ENCODE data around the gene JDP2. TPM values are rescaled to one million over a fixed set of nuclear protein-coding genes. Genes with fewer than 3 reads are reported as not detected.
A peak's percentile ranks its signal among the peaks of the same experiment; 100 is the strongest.

The JDP2 gene
- total RNA-seq, 1 experiment from 2014 or later = 45.3 TPM

DNA sequence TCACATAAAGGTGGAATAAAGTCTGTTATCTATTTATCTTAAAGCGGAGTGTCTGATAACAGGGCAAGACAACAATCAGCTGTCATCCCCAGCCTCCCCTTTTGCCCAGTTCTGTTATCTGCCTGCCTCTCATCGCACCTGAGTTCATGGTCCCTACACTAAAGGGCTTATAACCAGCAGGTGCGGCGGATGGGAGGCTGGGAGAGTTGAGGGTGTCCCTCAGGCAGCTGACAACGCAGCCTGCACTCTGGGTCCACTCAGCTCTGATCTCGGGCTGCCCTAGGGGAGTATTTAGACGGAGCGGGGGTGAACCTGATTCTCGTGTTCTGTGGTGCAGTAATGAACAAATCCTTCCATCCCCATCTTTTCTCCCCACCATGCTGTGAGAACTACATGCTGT lies 34.0 kb upstream of the JDP2 start:
- no TSS peak for BruUV-seq (replicated peaks)
- TF ChIP-seq, protein P1, sequence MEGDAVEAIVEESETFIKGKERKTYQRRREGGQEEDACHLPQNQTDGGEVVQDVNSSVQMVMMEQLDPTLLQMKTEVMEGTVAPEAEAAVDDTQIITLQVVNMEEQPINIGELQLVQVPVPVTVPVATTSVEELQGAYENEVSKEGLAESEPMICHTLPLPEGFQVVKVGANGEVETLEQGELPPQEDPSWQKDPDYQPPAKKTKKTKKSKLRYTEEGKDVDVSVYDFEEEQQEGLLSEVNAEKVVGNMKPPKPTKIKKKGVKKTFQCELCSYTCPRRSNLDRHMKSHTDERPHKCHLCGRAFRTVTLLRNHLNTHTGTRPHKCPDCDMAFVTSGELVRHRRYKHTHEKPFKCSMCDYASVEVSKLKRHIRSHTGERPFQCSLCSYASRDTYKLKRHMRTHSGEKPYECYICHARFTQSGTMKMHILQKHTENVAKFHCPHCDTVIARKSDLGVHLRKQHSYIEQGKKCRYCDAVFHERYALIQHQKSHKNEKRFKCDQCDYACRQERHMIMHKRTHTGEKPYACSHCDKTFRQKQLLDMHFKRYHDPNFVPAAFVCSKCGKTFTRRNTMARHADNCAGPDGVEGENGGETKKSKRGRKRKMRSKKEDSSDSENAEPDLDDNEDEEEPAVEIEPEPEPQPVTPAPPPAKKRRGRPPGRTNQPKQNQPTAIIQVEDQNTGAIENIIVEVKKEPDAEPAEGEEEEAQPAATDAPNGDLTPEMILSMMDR (IDR thresholded peaks at IDR 0.05; ENCODE audit: unreplicated experiment) = no peak
- intact Hi-C loops (cut with micrococcal nuclease) = no loop called here
- no peak overlapping the region for H3K4me3 Mint-ChIP-seq (ENCODE audit: unreplicated experiment)
- H3K27ac Mint-ChIP-seq (ENCODE audit: low read depth, unreplicated experiment) = no peak overlapping the region
- H3K4me1 Mint-ChIP-seq (ENCODE audit: insufficient read depth, unreplicated experiment) = no peaks in the 10 kb centered on the region
- no peaks in the 10 kb centered on the region for H3K9me3 Mint-ChIP-seq (ENCODE audit: unreplicated experiment)
- ChIA-PET POLR2A (no interaction called here), CTCF (interaction anchor here (0.9 kb wide), 1 partner anchor 85 kb away, joined by 3 read pairs; no protein-coding TSS in a partner anchor)
- no peak for DNase-seq (ENCODE audit: unreplicated experiment)
- no peaks in the 10 kb centered on the region for H3K36me3 Mint-ChIP-seq (ENCODE audit: insufficient read depth, unreplicated experiment)
- peaks cover 11% of the 10 kb centered on the region for H3K27me3 Mint-ChIP-seq (ENCODE audit: insufficient read depth, unreplicated experiment)

DNA sequence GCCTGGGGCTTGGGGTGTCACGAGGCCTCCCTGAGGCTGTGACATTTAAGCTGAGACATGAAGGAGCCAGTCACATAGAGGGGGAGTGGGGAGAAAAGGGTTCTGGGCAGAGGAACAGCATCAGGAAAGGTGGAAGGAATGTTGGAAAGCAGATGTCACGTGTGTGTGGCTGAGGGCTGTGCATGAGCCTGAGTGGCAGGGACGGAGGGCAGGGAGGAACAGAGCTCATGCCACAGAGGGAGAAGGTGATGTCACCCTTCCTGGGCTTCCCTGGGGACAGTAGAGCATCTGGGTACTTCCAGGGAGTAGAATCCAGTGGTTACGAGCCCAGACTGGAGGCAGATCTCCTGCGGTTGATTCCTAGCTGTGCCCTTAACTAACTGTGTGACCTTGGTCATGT lies 32.0 kb upstream of the JDP2 start:
- POLR2A ChIA-PET = interaction anchor here (0.7 kb wide), 1 partner anchor 24 kb away, joined by 4 read pairs; no protein-coding TSS in a partner anchor
- BruUV-seq (replicated peaks) = no TSS peak
- Mint-ChIP-seq H3K27ac (ENCODE audit: low read depth, unreplicated experiment) (no peak overlapping the region), H3K9me3 (ENCODE audit: unreplicated experiment) (no peaks in the 10 kb centered on the region), H3K4me1 (ENCODE audit: insufficient read depth, unreplicated experiment) (peaks cover 16% of the 10 kb centered on the region), H3K4me3 (ENCODE audit: unreplicated experiment) (no peak overlapping the region), H3K36me3 (ENCODE audit: insufficient read depth, unreplicated experiment) (no peaks in the 10 kb centered on the region), H3K27me3 (ENCODE audit: insufficient read depth, unreplicated experiment) (peaks cover 11% of the 10 kb centered on the region)
- intact Hi-C loops (cut with micrococcal nuclease) = no loop called here
- no peak for DNase-seq (ENCODE audit: unreplicated experiment)
- CTCF ChIA-PET = interaction anchor here (1.1 to 2.1 kb wide), 2 partner anchors 92 to 165 kb away, joined by 5 to 6 read pairs; no protein-coding TSS in a partner anchor
- TF ChIP-seq, protein P1 (IDR thresholded peaks at IDR 0.05; ENCODE audit: unreplicated experiment) = no peak

DNA sequence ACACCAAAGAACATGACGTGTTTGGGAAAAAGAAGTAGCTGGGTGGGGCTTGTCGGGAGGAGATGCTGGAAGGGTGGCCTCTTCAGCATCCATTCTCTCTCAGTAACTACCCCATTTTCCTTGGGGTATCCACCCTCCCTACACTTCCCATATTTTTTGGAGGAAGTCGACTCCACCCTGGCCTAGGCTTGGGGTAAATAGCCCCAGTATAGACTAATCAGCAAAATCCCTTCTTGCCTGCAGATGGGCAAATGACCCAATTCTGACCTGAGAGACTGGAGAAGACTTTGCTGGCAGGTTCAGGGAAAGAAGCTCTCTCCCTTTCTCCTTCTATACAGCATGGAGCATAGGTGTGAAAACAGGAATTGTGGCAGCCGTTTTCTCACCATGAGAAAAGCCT lies 28.5 kb upstream of the JDP2 start:
- no peaks in the 10 kb centered on the region for H3K9me3 Mint-ChIP-seq (ENCODE audit: unreplicated experiment)
- H3K4me3 Mint-ChIP-seq (ENCODE audit: unreplicated experiment) = no peak overlapping the region
- no TSS peak for BruUV-seq (replicated peaks)
- no peaks in the 10 kb centered on the region for H3K36me3 Mint-ChIP-seq (ENCODE audit: insufficient read depth, unreplicated experiment)
- H3K4me1 Mint-ChIP-seq (ENCODE audit: insufficient read depth, unreplicated experiment) = peaks cover 25% of the 10 kb centered on the region
- POLR2A ChIA-PET = interaction anchor here (0.9 to 2.0 kb wide), 7 partner anchors 19 to 269 kb away, joined by 3 to 11 read pairs (median 8); no protein-coding TSS in a partner anchor
- CTCF ChIA-PET = interaction anchor here (1.9 kb wide), 1 partner anchor 89 kb away, joined by 5 read pairs; no protein-coding TSS in a partner anchor
- DNase-seq (ENCODE audit: unreplicated experiment) = no peak
- intact Hi-C loops (cut with micrococcal nuclease) = no loop called here
- H3K27me3 Mint-ChIP-seq (ENCODE audit: insufficient read depth, unreplicated experiment) = peaks cover 11% of the 10 kb centered on the region
- TF ChIP-seq, protein P1 (IDR thresholded peaks at IDR 0.05; ENCODE audit: unreplicated experiment) = no peak
- no peak overlapping the region for H3K27ac Mint-ChIP-seq (ENCODE audit: low read depth, unreplicated experiment)

DNA sequence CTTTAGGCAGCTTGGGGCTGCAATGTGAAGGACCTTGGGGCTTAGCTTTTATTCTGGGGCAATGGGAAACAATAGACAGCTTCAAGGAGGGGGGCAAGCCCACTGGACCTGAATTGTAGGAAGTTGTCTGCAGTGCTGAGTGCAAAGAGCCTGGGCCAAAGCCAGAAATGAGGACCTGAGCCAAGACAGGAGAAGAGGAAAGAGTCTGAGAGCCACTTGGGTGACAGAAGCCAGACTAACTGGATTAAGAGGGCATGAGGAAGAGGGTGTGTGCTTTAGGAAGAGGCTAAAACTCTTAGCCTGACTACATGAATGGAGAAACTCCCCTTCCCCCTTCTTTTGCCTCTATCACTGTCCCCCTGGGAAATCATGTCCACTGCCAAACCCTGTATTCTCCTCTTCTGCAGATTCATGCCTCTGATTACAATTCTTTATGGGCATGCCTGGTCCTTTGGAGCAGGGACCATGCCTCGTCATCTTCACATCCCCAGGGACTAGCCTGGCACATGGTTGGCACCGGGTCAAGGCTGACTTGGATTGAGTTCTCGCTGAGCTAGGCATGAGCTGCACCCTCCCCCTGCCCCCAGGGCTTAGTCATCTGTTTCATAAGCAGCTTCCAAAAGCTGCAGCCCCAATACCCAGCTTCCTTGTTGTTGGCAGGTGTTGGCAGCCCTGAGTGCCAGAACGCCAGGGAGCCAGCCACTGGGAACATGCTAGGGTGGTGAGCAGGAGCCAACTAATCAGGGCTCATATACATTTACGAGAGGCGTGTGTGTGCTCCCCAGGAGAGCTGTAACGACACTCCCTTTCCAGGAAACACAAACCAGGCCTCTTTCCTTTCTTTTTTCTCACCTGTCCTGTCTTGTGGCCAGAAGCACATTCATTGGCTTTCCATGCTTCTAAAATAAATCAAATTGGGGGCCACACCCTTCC lies 27.7 kb upstream of the JDP2 start:
- no peak overlapping the region for H3K4me3 Mint-ChIP-seq (ENCODE audit: unreplicated experiment)
- TF ChIP-seq, protein P1 (IDR thresholded peaks at IDR 0.05; ENCODE audit: unreplicated experiment) = no peak
- H3K9me3 Mint-ChIP-seq (ENCODE audit: unreplicated experiment) = no peaks in the 10 kb centered on the region
- H3K27ac Mint-ChIP-seq (ENCODE audit: low read depth, unreplicated experiment) = peak overlapping the region; percentile 90
- ChIA-PET CTCF (interaction anchor here (0.5 to 1.9 kb wide), 10 partner anchors 31 to 1475 kb away, joined by 3 to 7 read pairs (median 4); no protein-coding TSS in a partner anchor), POLR2A (interaction anchor here (0.7 to 2.1 kb wide), 26 partner anchors 11 to 274 kb away, joined by 3 to 22 read pairs (median 4); partner anchors contain the start of gene JDP2)
- no TSS peak for BruUV-seq (replicated peaks)
- peak; percentile 100 for DNase-seq (ENCODE audit: unreplicated experiment)
- H3K27me3 Mint-ChIP-seq (ENCODE audit: insufficient read depth, unreplicated experiment) = peaks cover 11% of the 10 kb centered on the region
- peaks cover 25% of the 10 kb centered on the region for H3K4me1 Mint-ChIP-seq (ENCODE audit: insufficient read depth, unreplicated experiment)
- intact Hi-C loops (cut with micrococcal nuclease) = no loop called here
- H3K36me3 Mint-ChIP-seq (ENCODE audit: insufficient read depth, unreplicated experiment) = no peaks in the 10 kb centered on the region
